A549 (cell line): ENCODE measurements around the gene ZNF541. TPM values are rescaled to one million over a fixed set of nuclear protein-coding genes. Genes with fewer than 3 reads are reported as not detected.

ENCODE experiments used
- ATAC-seq, 2 experiments: fragments of 200-7000 bp in 1 of 2; fragments of >200 bp in 1 of 2; cut with Nextera tagmentation in 1 of 2; cut with Tn5 transposase in 1 of 2; 3 replicates each; pipeline versions ENCODE4 v1.8.0 to v1.9.1; 2018 to 2020; ENCODE audit warnings: mild to moderate bottlenecking in 1 of 2, moderate library complexity in 1 of 2
- CTCF ChIA-PET: fragments of 300-600 bp; sonication (Branson Sonifier 250); formaldehyde crosslinking; extraction: SDS; loops from one replicate; lab custom pipeline; 2021; ENCODE audit warnings: antibody characterized with exemption, inconsistent platforms; lab: Yijun Ruan, JAX
- POLR2A ChIA-PET: fragments of 350-600 bp; formaldehyde crosslinking; extraction: SDS; loops from one replicate; lab custom pipeline; 2021; ENCODE audit warnings: antibody characterized with exemption, inconsistent platforms; lab: Yijun Ruan, JAX
- DNase-seq, 2 experiments: peaks; one replicate each; pipeline versions ENCODE4 v3.0.0 to v3.0.0-alpha.2; 2011 to 2016; ENCODE audit warnings: low read depth in 1 of 2, low spot score in 1 of 2
- FAIRE-seq: peaks from 2 replicates; lab custom pipeline; 2011; peaks lifted over from hg19 to GRCh38; lab: Jason Lieb, UNC
- H3K27ac ChIP-seq, 2 experiments: fragments of >200 bp; sonication (Bioruptor Twin); formaldehyde crosslinking; 3 replicates each; pipeline ENCODE4 v1.5.1; 2016 to 2017
- H3K4me1 ChIP-seq: fragments of >200 bp; sonication (Bioruptor Twin); formaldehyde crosslinking; 3 replicates; pipeline ENCODE4 v1.6.1; 2016
- H3K4me2 ChIP-seq: fragments of >200 bp; sonication (Bioruptor Twin); formaldehyde crosslinking; 3 replicates; pipeline ENCODE4 v1.6.1; 2016
- H3K4me3 ChIP-seq: fragments of >200 bp; sonication (Bioruptor Twin); formaldehyde crosslinking; 3 replicates; pipeline ENCODE4 v1.5.1; 2016
- H3K9me3 ChIP-seq: fragments of >200 bp; sonication (Bioruptor Twin); formaldehyde crosslinking; 3 replicates; pipeline ENCODE4 v1.6.1; 2016
- ATOH8 ChIP-seq: fragments of 250-450 bp; sonication (Bioruptor Pico); IDR thresholded peaks from 2 replicates; pipeline ENCODE4 v1.5.0; 2020; ENCODE audit warnings: low read depth, mild to moderate bottlenecking, moderate library complexity
- CEBPB ChIP-seq, 2 experiments: fragments of >200 bp in 1 of 2; sonication (Bioruptor Twin) in 1 of 2; formaldehyde crosslinking in 1 of 2; IDR thresholded peaks; 2 replicates each; pipeline ENCODE4 v1.6.1; 2012 to 2016
- E2F6 ChIP-seq: IDR thresholded peaks from 2 replicates; pipeline ENCODE4 v1.6.1; 2012; ENCODE audit warnings: low read depth, borderline replicate concordance
- EHF ChIP-seq: fragments of 250-450 bp; sonication (Bioruptor Pico); IDR thresholded peaks from 2 replicates; pipeline ENCODE4 v1.5.0; 2020; ENCODE audit warnings: mild to moderate bottlenecking
- EHMT2 ChIP-seq: fragments of 200-600 bp; sonication (generic); IDR thresholded peaks from 2 replicates; pipeline ENCODE4 v1.6.1; 2016; ENCODE audit warnings: antibody characterized with exemption, low read depth, mild to moderate bottlenecking, moderate library complexity
- ELK1 ChIP-seq: fragments of 150-350 bp; IDR thresholded peaks from 2 replicates; pipeline ENCODE4 v1.6.1; 2014; ENCODE audit warnings: low read depth, mild to moderate bottlenecking, low read length
- EP300 ChIP-seq, 2 experiments: fragments of >200 bp; sonication (Bioruptor Twin); formaldehyde crosslinking; IDR thresholded peaks; 2 replicates in 1 of 2; 3 replicates in 1 of 2; pipeline ENCODE4 v1.6.1; 2016 to 2017
- ESRRA ChIP-seq: fragments of 150-350 bp; IDR thresholded peaks from 2 replicates; pipeline ENCODE4 v1.6.1; 2014; ENCODE audit warnings: mild to moderate bottlenecking, low read length, borderline replicate concordance
- FOSL2 ChIP-seq, 2 experiments: fragments of 450-650 bp in 1 of 2; fragments of >200 bp in 1 of 2; sonication (Bioruptor Twin) in 1 of 2; formaldehyde crosslinking; IDR thresholded peaks; 2 replicates each; pipeline versions ENCODE4 v1.5.0 to v1.6.1; 2016 to 2020; ENCODE audit warnings: mild to moderate bottlenecking in 1 of 2, moderate library complexity in 1 of 2
- FOXS1 ChIP-seq: fragments of 250-450 bp; sonication (Bioruptor Pico); IDR thresholded peaks from 2 replicates; pipeline ENCODE4 v1.5.0; 2020; ENCODE audit warnings: mild to moderate bottlenecking, moderate library complexity
- GATA3 ChIP-seq: IDR thresholded peaks from 2 replicates; pipeline ENCODE4 v1.6.1; 2012; ENCODE audit warnings: borderline replicate concordance
- HDAC2 ChIP-seq: fragments of 200-600 bp; sonication (generic); IDR thresholded peaks from 2 replicates; pipeline ENCODE4 v1.6.1; 2016
- HOXB13 ChIP-seq: fragments of 250-450 bp; sonication (Bioruptor Pico); IDR thresholded peaks from 2 replicates; pipeline ENCODE4 v1.5.0; 2020; ENCODE audit warnings: low read depth, mild to moderate bottlenecking, moderate library complexity
- HOXB5 ChIP-seq: fragments of 250-450 bp; sonication (Bioruptor Pico); IDR thresholded peaks from 2 replicates; pipeline ENCODE4 v1.5.0; 2020; ENCODE audit warnings: mild to moderate bottlenecking, moderate library complexity
- JUN ChIP-seq, 2 experiments: fragments of >200 bp; sonication (Bioruptor Twin); formaldehyde crosslinking; IDR thresholded peaks; 2 replicates in 1 of 2; 3 replicates in 1 of 2; pipeline ENCODE4 v1.6.1; 2016 to 2017
- JUNB ChIP-seq: fragments of >200 bp; sonication (Bioruptor Twin); formaldehyde crosslinking; IDR thresholded peaks from 2 replicates; pipeline ENCODE4 v1.6.1; 2016
- KDM5A ChIP-seq: fragments of 200-600 bp; sonication (generic); IDR thresholded peaks from 2 replicates; pipeline ENCODE4 v1.6.1; 2016; ENCODE audit warnings: antibody characterized with exemption, mild to moderate bottlenecking
- MAFK ChIP-seq: fragments of 450-650 bp; IDR thresholded peaks from 2 replicates; pipeline ENCODE4 v1.6.1; 2014; ENCODE audit not compliant: partially characterized antibody
- MAX ChIP-seq: IDR thresholded peaks from 2 replicates; pipeline ENCODE4 v1.6.1; 2012
- MAZ ChIP-seq: fragments of 150-350 bp; IDR thresholded peaks from 2 replicates; pipeline ENCODE4 v1.6.1; 2014; ENCODE audit warnings: antibody characterized with exemption, low read depth, low read length, borderline replicate concordance
- NFE2L2 ChIP-seq: fragments of 150-350 bp; conservative IDR thresholded peaks from 2 replicates; pipeline ENCODE4 v1.6.1; 2014; ENCODE audit warnings: low read length
- PHF8 ChIP-seq: fragments of 200-600 bp; sonication (generic); IDR thresholded peaks from 2 replicates; pipeline ENCODE4 v1.6.1; 2016; ENCODE audit warnings: low read depth, mild to moderate bottlenecking, antibody characterized with exemption, moderate library complexity, borderline replicate concordance
- RARB ChIP-seq: fragments of 250-450 bp; sonication (Bioruptor Pico); IDR thresholded peaks from 2 replicates; pipeline ENCODE4 v1.8.0; 2021; ENCODE audit warnings: mild to moderate bottlenecking, moderate library complexity
- RCOR1 ChIP-seq: fragments of 150-350 bp; IDR thresholded peaks from 2 replicates; pipeline ENCODE4 v1.6.1; 2014; ENCODE audit warnings: antibody characterized with exemption, low read length, low read depth
- RFX5 ChIP-seq: fragments of 450-650 bp; IDR thresholded peaks from 2 replicates; pipeline ENCODE4 v1.7.1; 2014; ENCODE audit warnings: antibody characterized with exemption, mild to moderate bottlenecking, moderate library complexity
- SMC3 ChIP-seq: fragments of >200 bp; sonication (Bioruptor Twin); formaldehyde crosslinking; IDR thresholded peaks from 3 replicates; pipeline ENCODE4 v1.6.1; 2018; ENCODE audit warnings: inconsistent platforms
- TFCP2L1 ChIP-seq: fragments of 250-450 bp; sonication (Bioruptor Pico); IDR thresholded peaks from 2 replicates; pipeline ENCODE4 v1.5.0; 2021; ENCODE audit warnings: mild to moderate bottlenecking
- USF2 ChIP-seq: fragments of 450-650 bp; IDR thresholded peaks from 2 replicates; pipeline ENCODE4 v1.6.1; 2014; ENCODE audit warnings: antibody characterized with exemption
- ZFP36 ChIP-seq: fragments of 450-650 bp; IDR thresholded peaks from 2 replicates; pipeline ENCODE4 v1.6.1; 2014; ENCODE audit warnings: borderline replicate concordance; ENCODE audit not compliant: partially characterized antibody
- WGBS: methylation state at CpG from one replicate; pipeline ENCODE4 v1.1.6; 2017; ENCODE audit errors: missing lambda C conversion rate; 5-methylcytosine and 5-hydroxymethylcytosine counted together
- polyA plus RNA-seq, 4 experiments: library from polyadenylated mRNA; depleted of rRNA in 3 of 4; stranded (reverse); fragments of >200 nt; fragmentation: RNase III in 1 of 4; extraction: RNeasy Plus Mini Kit Qiagen cat#74134 plus additional on column Dnase treatment in 1 of 4; gene quantifications; 2 replicates in 3 of 4; 3 replicates in 1 of 4; pipeline ENCODE4 v1.2.3, GENCODE V29; 2011 to 2017

The ZNF541 gene
- polyA plus RNA-seq, 2 of the 4 experiments (the other 2 are of a cell fraction), result not detected

GRCh38 chr19:47614559-47614958, 41.6 kb upstream of the ZNF541 start (continued):
- TF ChIP-seq HOXB5 (CRISPR knock-in tag) (no peak), SMC3 (no peak), ELK1 (no peak)

GRCh38 chr19:47614021-47614295, 41.0 kb upstream of the ZNF541 start:
- DNase-seq (no peak), FAIRE-seq (no peak), ATAC-seq (no peak)
- peaks cover 23% of the 10 kb centered on the region for H3K4me1 ChIP-seq
- POLR2A ChIA-PET, result no interaction called here
- 72% methylated on average over 3 of the region's 3 CpGs for WGBS
- no peak overlapping the region for H3K27ac ChIP-seq
- no peak overlapping the region for H3K4me2 ChIP-seq
- CTCF ChIA-PET, result interaction anchor here (0.8 to 2.5 kb wide), 6 partner anchors 12 to 177 kb away, joined by 3 to 10 read pairs (median 6); partner anchors contain the start of gene NAPA
- TF ChIP-seq SMC3, result no peak
- TF ChIP-seq JUNB, result no peak
- TF ChIP-seq PHF8, result no peak
- TF ChIP-seq HOXB5 (CRISPR knock-in tag), result no peak
- TF ChIP-seq MAFK, result no peak
- no peak for TF ChIP-seq NFE2L2
- no peak for TF ChIP-seq JUN (IDR thresholded peaks at IDR 0.05)
- no peak for TF ChIP-seq FOSL2 (IDR thresholded peaks at IDR 0.05)
- TF ChIP-seq FOSL2 (CRISPR knock-in tag; IDR thresholded peaks at IDR 0.05), result no peak
- TF ChIP-seq ATOH8 (CRISPR knock-in tag), result no peak
- no peak for TF ChIP-seq ZFP36
- TF ChIP-seq MAZ, result no peak
- TF ChIP-seq CEBPB (IDR thresholded peaks at IDR 0.05), result no peak
- TF ChIP-seq GATA3, result no peak
- TF ChIP-seq TFCP2L1 (CRISPR knock-in tag), result no peak
- no peak for TF ChIP-seq HOXB13 (CRISPR knock-in tag)
- TF ChIP-seq EHF (CRISPR knock-in tag), result no peak
- H3K4me3 ChIP-seq, result no peak overlapping the region
- H3K9me3 ChIP-seq, result no peaks in the 10 kb centered on the region

GRCh38 chr19:47613165-47614020, 40.4 kb upstream of the ZNF541 start:
- CTCF ChIA-PET, result interaction anchor here (0.8 to 2.5 kb wide), 8 partner anchors 9 to 178 kb away, joined by 3 to 10 read pairs (median 5); partner anchors contain the start of gene NAPA
- Histone ChIP-seq H3K4me3 (no peak overlapping the region), H3K9me3 (no peaks in the 10 kb centered on the region), H3K4me2 (no peak overlapping the region), H3K27ac (peak overlapping the region in 1 of 2 experiments; percentile 27; a peak in 2 of 6 replicates), H3K4me1 (peaks cover 20% of the 10 kb centered on the region)
- TF ChIP-seq FOSL2 (IDR thresholded peaks at IDR 0.05) (no peak), FOSL2 (CRISPR knock-in tag; IDR thresholded peaks at IDR 0.05) (no peak), JUNB (no peak), CEBPB (IDR thresholded peaks at IDR 0.05) (no peak), KDM5A (no peak), E2F6 (no peak), EP300 (IDR thresholded peaks at IDR 0.05) (no peak), JUN (IDR thresholded peaks at IDR 0.05) (no peak), HOXB5 (CRISPR knock-in tag) (no peak), RARB (CRISPR knock-in tag) (no peak), EHF (CRISPR knock-in tag) (no peak), RCOR1 (no peak), ESRRA (no peak), EHMT2 (no peak), PHF8 (no peak), MAX (no peak), HDAC2 (no peak), USF2 (no peak), RFX5 (no peak), FOXS1 (CRISPR knock-in tag) (no peak)
- ATAC-seq (no peak), DNase-seq (no peak), FAIRE-seq (no peak)
- 84% methylated on average over 14 of the region's 14 CpGs for WGBS
- POLR2A ChIA-PET, result no interaction called here
